Psoas muscle (tissue), 8 donors: ENCODE measurements around the gene NCCRP1. TPM values are rescaled to one million over a fixed set of nuclear protein-coding genes. Genes with fewer than 3 reads are reported as not detected.

ENCODE experiments used
- ATAC-seq, 4 donors: fragments of 200-7000 bp; cut with Tn5 transposase; one replicate each; pipeline ENCODE4 v1.9.1; 2020; ENCODE audit warnings: moderate library complexity in 3 of 4, mild to moderate bottlenecking in 2 of 4
- DNase-seq, 2 donors: peaks; one replicate each; pipeline ENCODE4 v3.0.0-alpha.2; 2020
- H3K27ac ChIP-seq: fragments of 200-600 bp; one replicate; pipeline ENCODE4 v1.8.0; 2022
- H3K27me3 ChIP-seq, 3 donors: fragments of 200-600 bp in 1 of 3; one replicate each; pipeline versions ENCODE4 v1.6.1 to v1.8.0; 2013 to 2022; ENCODE audit warnings: low read length in 2 of 3, mild to moderate bottlenecking in 2 of 3, moderate library complexity in 1 of 3; ENCODE audit not compliant: insufficient read depth in 3 of 3
- H3K36me3 ChIP-seq, 2 donors: fragments of 200-600 bp in 1 of 2; one replicate each; pipeline versions ENCODE4 v1.6.1 to v1.8.0; 2013 to 2022; ENCODE audit warnings: low read depth in 1 of 2, mild to moderate bottlenecking in 1 of 2, moderate library complexity in 1 of 2; ENCODE audit not compliant: insufficient read depth in 1 of 2
- H3K4me1 ChIP-seq: fragments of 200-600 bp; one replicate; pipeline ENCODE4 v1.8.0; 2022
- H3K4me3 ChIP-seq: fragments of 200-600 bp; one replicate; pipeline ENCODE4 v1.8.0; 2022; ENCODE audit warnings: mild to moderate bottlenecking
- H3K9me3 ChIP-seq: fragments of 200-600 bp; one replicate; pipeline ENCODE4 v1.8.0; 2022
- CTCF ChIP-seq: fragments of 200-600 bp; IDR thresholded peaks from one replicate; pipeline ENCODE4 v1.8.0; 2022; ENCODE audit warnings: antibody characterized with exemption
- WGBS, 3 donors: extraction: QIAGEN DNeasy Blood & Tissue Kit; methylation state at CpG; one replicate each; pipeline versions ENCODE4 v1.1.6 to v1.1.7; 2013; 5-methylcytosine and 5-hydroxymethylcytosine counted together
- intact Hi-C, 2 donors: fragments of 100-400 bp; cut with DNase I; formaldehyde crosslinking; loops; one replicate each; pipeline versions ENCODE4 v1.11.0 to v1.14.2; 2022
- polyA plus RNA-seq, 3 donors: library from polyadenylated mRNA; stranded (reverse); fragments of 200-250 nt; gene quantifications; one replicate each; pipeline ENCODE4 v1.2.3, GENCODE V29; 2013
- total RNA-seq, 4 donors: library from RNA; stranded (reverse); fragmentation: NEBNext Ultra II Directional in 2 of 4; extraction: Animal tissue kit (Norgen Biotek cat#: 25700) in 2 of 4; gene quantifications; one replicate each; pipeline versions ENCODE4 v1.2.1 to v1.2.4, GENCODE V29; 2021 to 2023
- donor health status: healthy with polysubstance abuse.
- donor health status: DM: no; HTN: no; CAD: no; lungs with moderate emphysema.
- donor health status: Bipolar disorder and iron deficiency.
- donor health status: healthy.
- donor health status: DM: yes; HTN: yes; CAD: no.
- donor health status: DM: no; HTN: no; CAD: no.
- donor health status: DM: no; HTN: no; CAD: no.
- donor health status: DM: yes; HTN: yes; CAD: no.

NCCRP1 gene
- total and polyA plus RNA-seq, 7 donors: 0.13 TPM; not detected in 5

- H3K9me3 ChIP-seq: no peaks in the 10 kb centered on the region
- no peak for TF ChIP-seq CTCF
- no peak for ATAC-seq
- 88 to 95% (median 94%) methylated on average over 15 of the region's 15 CpGs for WGBS, 3 donors
- H3K36me3 ChIP-seq: no peaks in the 10 kb centered on the region
- no peaks in the 10 kb centered on the region for H3K4me1 ChIP-seq
- no peak for DNase-seq
- no peak overlapping the region for H3K27ac ChIP-seq
- no peaks in the 10 kb centered on the region for H3K27me3 ChIP-seq
- no peak overlapping the region for H3K4me3 ChIP-seq
- intact Hi-C loops: no loop called here
These were observed 34.2 kb upstream of the NCCRP1 start for GRCh38 chr19:39162441-39163043.

GRCh38 chr19:39163621-39164020 is 33.1 kb upstream of the NCCRP1 start:
- TF ChIP-seq CTCF: no peak
- intact Hi-C loops: no loop called here
- Histone ChIP-seq H3K4me1 (no peaks in the 10 kb centered on the region), H3K9me3 (no peaks in the 10 kb centered on the region), H3K36me3 (no peaks in the 10 kb centered on the region), H3K27me3 (no peaks in the 10 kb centered on the region), H3K4me3 (no peak overlapping the region), H3K27ac (no peak overlapping the region)
- ATAC-seq (no peak), DNase-seq (no peak)
- WGBS, 3 donors: 82 to 90% (median 88%) methylated on average over 9 of the region's 9 CpGs

- H3K4me3 ChIP-seq: no peak overlapping the region
- ATAC-seq: no peak
- no peak for DNase-seq
- 94 to 97% (median 94%) methylated on average over 6 of the region's 6 CpGs for WGBS, 3 donors
- no peaks in the 10 kb centered on the region for H3K27me3 ChIP-seq
- H3K9me3 ChIP-seq: no peaks in the 10 kb centered on the region
- intact Hi-C loops: no loop called here
- no peaks in the 10 kb centered on the region for H3K4me1 ChIP-seq
- H3K27ac ChIP-seq: no peak overlapping the region
- no peaks in the 10 kb centered on the region for H3K36me3 ChIP-seq
- no peak for TF ChIP-seq CTCF
These were observed 32.5 kb upstream of the NCCRP1 start for GRCh38 chr19:39164289-39164688.

- intact Hi-C loops: no loop called here
- H3K9me3 ChIP-seq: no peaks in the 10 kb centered on the region
- WGBS, 3 donors: 92 to 99% (median 94%) methylated on average over 7 of the region's 7 CpGs
- no peak overlapping the region for H3K27ac ChIP-seq
- H3K4me3 ChIP-seq: no peak overlapping the region
- no peaks in the 10 kb centered on the region for H3K27me3 ChIP-seq
- ATAC-seq: no peak
- TF ChIP-seq CTCF: no peak
- DNase-seq: no peak
- H3K36me3 ChIP-seq: peaks cover 0 to 9% of the 10 kb centered on the region in 2 donors
- H3K4me1 ChIP-seq: no peaks in the 10 kb centered on the region
These were observed 30.9 kb upstream of the NCCRP1 start for GRCh38 chr19:39165857-39166256.
